Measurements from ENCODE around the gene MELTF. TPM values are rescaled to one million over a fixed set of nuclear protein-coding genes. Genes with fewer than 3 reads are reported as not detected.

MELTF gene
- total and polyA plus RNA-seq, 9 of the 15 experiments (the other 6 are each of a cell fraction or from before 2014, with no cell fraction given), result 0.35 to 10.5 (median 4.5) TPM

- 0 out of 2 replicates have a peak, but pooled peaks have one; percentile 18 for TF ChIP-seq FOXO4 (CRISPR knock-in tag; IDR thresholded peaks at IDR 0.05)
- TF ChIP-seq MAFF (IDR thresholded peaks at IDR 0.05; ENCODE audit: low read length), result no peak
- TF ChIP-seq NCOA4 (IDR thresholded peaks at IDR 0.05; ENCODE audit: partially characterized antibody), result no peak
- TF ChIP-seq, protein P1, sequence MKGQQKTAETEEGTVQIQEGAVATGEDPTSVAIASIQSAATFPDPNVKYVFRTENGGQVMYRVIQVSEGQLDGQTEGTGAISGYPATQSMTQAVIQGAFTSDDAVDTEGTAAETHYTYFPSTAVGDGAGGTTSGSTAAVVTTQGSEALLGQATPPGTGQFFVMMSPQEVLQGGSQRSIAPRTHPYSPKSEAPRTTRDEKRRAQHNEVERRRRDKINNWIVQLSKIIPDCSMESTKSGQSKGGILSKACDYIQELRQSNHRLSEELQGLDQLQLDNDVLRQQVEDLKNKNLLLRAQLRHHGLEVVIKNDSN (CRISPR knock-in tag; IDR thresholded peaks at IDR 0.05), result no peak
- TF ChIP-seq ZNF583 (CRISPR knock-in tag; IDR thresholded peaks at IDR 0.05), result peak; percentile 87
- TF ChIP-seq NCOR1 (IDR thresholded peaks at IDR 0.05), result no peak
- TF ChIP-seq NR1H2 (CRISPR knock-in tag; IDR thresholded peaks at IDR 0.05), result no peak
- TF ChIP-seq, protein P2, sequence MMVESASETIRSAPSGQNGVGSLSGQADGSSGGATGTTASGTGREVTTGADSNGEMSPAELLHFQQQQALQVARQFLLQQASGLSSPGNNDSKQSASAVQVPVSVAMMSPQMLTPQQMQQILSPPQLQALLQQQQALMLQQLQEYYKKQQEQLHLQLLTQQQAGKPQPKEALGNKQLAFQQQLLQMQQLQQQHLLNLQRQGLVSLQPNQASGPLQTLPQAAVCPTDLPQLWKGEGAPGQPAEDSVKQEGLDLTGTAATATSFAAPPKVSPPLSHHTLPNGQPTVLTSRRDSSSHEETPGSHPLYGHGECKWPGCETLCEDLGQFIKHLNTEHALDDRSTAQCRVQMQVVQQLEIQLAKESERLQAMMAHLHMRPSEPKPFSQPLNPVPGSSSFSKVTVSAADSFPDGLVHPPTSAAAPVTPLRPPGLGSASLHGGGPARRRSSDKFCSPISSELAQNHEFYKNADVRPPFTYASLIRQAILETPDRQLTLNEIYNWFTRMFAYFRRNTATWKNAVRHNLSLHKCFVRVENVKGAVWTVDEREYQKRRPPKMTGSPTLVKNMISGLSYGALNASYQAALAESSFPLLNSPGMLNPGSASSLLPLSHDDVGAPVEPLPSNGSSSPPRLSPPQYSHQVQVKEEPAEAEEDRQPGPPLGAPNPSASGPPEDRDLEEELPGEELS (CRISPR knock-in tag; IDR thresholded peaks at IDR 0.05; ENCODE audit: borderline replicate concordance), result no peak
- TF ChIP-seq PHB2 (IDR thresholded peaks at IDR 0.05; ENCODE audit: low read depth), result no peak
- no peak for TF ChIP-seq SFPQ (IDR thresholded peaks at IDR 0.05; ENCODE audit: low read depth, low read length)
- no peak for TF ChIP-seq ARHGAP35 (IDR thresholded peaks at IDR 0.05; ENCODE audit: partially characterized antibody)
- TF ChIP-seq ZNF124 (CRISPR knock-in tag; IDR thresholded peaks at IDR 0.05), result no peak
- TF ChIP-seq MNT (conservative IDR thresholded peaks at IDR 0.05), result peak; percentile 20 to 50; a peak in 1 of 4 replicates
- 0 out of 2 replicates have a peak, but pooled peaks have one; percentile 10 for TF ChIP-seq ETV1 (tag; conservative IDR thresholded peaks at IDR 0.05; ENCODE audit: low read depth)
- no peak for TF ChIP-seq TAF9B (IDR thresholded peaks at IDR 0.05; ENCODE audit: partially characterized antibody)
- no peak for TF ChIP-seq CCNT2 (IDR thresholded peaks at IDR 0.05; ENCODE audit: borderline replicate concordance, extremely low read depth, insufficient read length, low read depth, low read length)
- no peak for TF ChIP-seq FOXJ2 (tag; IDR thresholded peaks at IDR 0.05)
- TF ChIP-seq CXXC5 (CRISPR knock-in tag; IDR thresholded peaks at IDR 0.05), result no peak; the same call in 1 of the 2 replicates
- TF ChIP-seq POLR2B (IDR thresholded peaks at IDR 0.05; ENCODE audit: low read depth, partially characterized antibody), result no peak
These were observed 60.4 kb downstream of the MELTF start (continued) for GRCh38 chr3:196969134-196969659.

Data from K562 (cell line).